ENCODE results near the gene NMS. TPM values are rescaled to one million over a fixed set of nuclear protein-coding genes. Genes with fewer than 3 reads are reported as not detected.
"Not testable (repeated sequence)": the region's sequence is repeated elsewhere in the genome, so short reads cannot be mapped to it uniquely, and the experiment has no call there.

The NMS gene
- total RNA-seq, 2 experiments from 2014 or later: not detected

GRCh38 chr2:100451734-100452133, 18.5 kb upstream of the NMS start:
- H3K36me3 Mint-ChIP-seq: peaks cover 1% of the 10 kb centered on the region
- H3K27ac Mint-ChIP-seq: no peak overlapping the region
- H3K27me3 Mint-ChIP-seq: peaks cover 2% of the 10 kb centered on the region
- CTCF ChIA-PET: no interaction called here
- DNase-seq: no peak
- ATAC-seq: no peak
- H3K9me3 Mint-ChIP-seq (ENCODE audit: low read depth): peaks cover 6% of the 10 kb centered on the region
- no peak overlapping the region for H3K4me3 Mint-ChIP-seq
- H3K4me1 Mint-ChIP-seq: no peaks in the 10 kb centered on the region

GRCh38 chr2:100453853-100454252, 16.4 kb upstream of the NMS start:
- H3K36me3 Mint-ChIP-seq: peaks cover 3% of the 10 kb centered on the region
- H3K27ac Mint-ChIP-seq: no peak overlapping the region
- DNase-seq (no peak), ATAC-seq (no peak)
- CTCF ChIA-PET: no interaction called here
- peaks cover 2% of the 10 kb centered on the region for H3K27me3 Mint-ChIP-seq
- H3K4me1 Mint-ChIP-seq: no peaks in the 10 kb centered on the region
- H3K9me3 Mint-ChIP-seq (ENCODE audit: low read depth): peaks cover 7% of the 10 kb centered on the region
- H3K4me3 Mint-ChIP-seq: no peak overlapping the region

- peaks cover 17% of the 10 kb centered on the region for H3K9me3 Mint-ChIP-seq (ENCODE audit: low read depth)
- not testable (repeated sequence) for H3K36me3 Mint-ChIP-seq
These were observed 13.9 kb upstream of the NMS start for GRCh38 chr2:100456357-100456756.

GRCh38 chr2:100460904-100461530, 9.3 kb upstream of the NMS start:
- CTCF ChIA-PET: no interaction called here
- H3K27ac Mint-ChIP-seq: no peak overlapping the region

More at GRCh38 chr2:100456357-100456756, 13.9 kb upstream of the NMS start:
- DNase-seq, ATAC-seq, CTCF ChIA-PET, H3K27ac Mint-ChIP-seq, H3K27me3 Mint-ChIP-seq, H3K4me1 Mint-ChIP-seq, H3K4me3 Mint-ChIP-seq: not testable (repeated sequence)

GRCh38 chr2:100470898-100471514, 724 bp downstream of the NMS start:
- CTCF ChIA-PET: interaction anchor here (1.0 kb wide), 1 partner anchor 124 kb away, joined by 4 read pairs; no protein-coding TSS in a partner anchor
- Mint-ChIP-seq H3K27ac (no peak overlapping the region), H3K9me3 (ENCODE audit: low read depth) (no peaks in the 10 kb centered on the region), H3K27me3 (peaks cover 23% of the 10 kb centered on the region), H3K4me3 (no peak overlapping the region), H3K36me3 (no peaks in the 10 kb centered on the region), H3K4me1 (no peaks in the 10 kb centered on the region)
- ATAC-seq (no peak), DNase-seq (no peak)

More at GRCh38 chr2:100460904-100461530, 9.3 kb upstream of the NMS start:
- Mint-ChIP-seq H3K4me1 (no peaks in the 10 kb centered on the region), H3K4me3 (no peak overlapping the region), H3K9me3 (ENCODE audit: low read depth) (peaks cover 12% of the 10 kb centered on the region), H3K36me3 (peaks cover 5% of the 10 kb centered on the region), H3K27me3 (peaks cover 7% of the 10 kb centered on the region)
- DNase-seq (no peak), ATAC-seq (no peak)

- no peaks in the 10 kb centered on the region for H3K4me1 Mint-ChIP-seq
- ATAC-seq (no peak), DNase-seq (no peak)
- CTCF ChIA-PET: no interaction called here
- H3K27me3 Mint-ChIP-seq: peaks cover 8% of the 10 kb centered on the region
- H3K4me3 Mint-ChIP-seq: no peak overlapping the region
- no peak overlapping the region for H3K27ac Mint-ChIP-seq
- H3K36me3 Mint-ChIP-seq: no peaks in the 10 kb centered on the region
- no peaks in the 10 kb centered on the region for H3K9me3 Mint-ChIP-seq (ENCODE audit: low read depth)
These were observed 6.3 kb downstream of the NMS start for GRCh38 chr2:100476606-100477005.

GRCh38 chr2:100482741-100483140, 12.5 kb downstream of the NMS start:
- Mint-ChIP-seq H3K4me3 (no peak overlapping the region), H3K4me1 (no peaks in the 10 kb centered on the region), H3K36me3 (no peaks in the 10 kb centered on the region), H3K27me3 (peaks cover 2% of the 10 kb centered on the region), H3K27ac (no peak overlapping the region), H3K9me3 (ENCODE audit: low read depth) (no peaks in the 10 kb centered on the region)
- CTCF ChIA-PET: no interaction called here
- DNase-seq (no peak), ATAC-seq (no peak)

- CTCF ChIA-PET: no interaction called here
- no peaks in the 10 kb centered on the region for H3K27me3 Mint-ChIP-seq
- H3K4me1 Mint-ChIP-seq: no peaks in the 10 kb centered on the region
- ATAC-seq (no peak), DNase-seq (no peak)
- no peak overlapping the region for H3K4me3 Mint-ChIP-seq
- H3K36me3 Mint-ChIP-seq: no peaks in the 10 kb centered on the region
- H3K9me3 Mint-ChIP-seq (ENCODE audit: low read depth): no peaks in the 10 kb centered on the region
- H3K27ac Mint-ChIP-seq: no peak overlapping the region
These were observed 13.6 kb downstream of the NMS start for GRCh38 chr2:100483895-100484294.

GRCh38 chr2:100484390-100484789, 14.1 kb downstream of the NMS start:
- CTCF ChIA-PET: no interaction called here
- Mint-ChIP-seq H3K36me3 (no peaks in the 10 kb centered on the region), H3K4me3 (no peak overlapping the region), H3K27ac (no peak overlapping the region), H3K27me3 (no peaks in the 10 kb centered on the region), H3K9me3 (ENCODE audit: low read depth) (no peaks in the 10 kb centered on the region), H3K4me1 (no peaks in the 10 kb centered on the region)
- DNase-seq: no peak
- no peak for ATAC-seq

GRCh38 chr2:100485396-100485795, 15.1 kb downstream of the NMS start:
- Mint-ChIP-seq H3K9me3 (ENCODE audit: low read depth) (no peaks in the 10 kb centered on the region), H3K36me3 (no peaks in the 10 kb centered on the region), H3K27ac (no peak overlapping the region), H3K4me3 (no peak overlapping the region), H3K27me3 (no peaks in the 10 kb centered on the region), H3K4me1 (no peaks in the 10 kb centered on the region)
- DNase-seq: no peak
- CTCF ChIA-PET: no interaction called here
- ATAC-seq: no peak

- DNase-seq (no peak), ATAC-seq (no peak)
- Mint-ChIP-seq H3K27ac (no peak overlapping the region), H3K9me3 (ENCODE audit: low read depth) (no peaks in the 10 kb centered on the region), H3K27me3 (peaks cover 6% of the 10 kb centered on the region), H3K4me3 (no peak overlapping the region), H3K36me3 (no peaks in the 10 kb centered on the region), H3K4me1 (no peaks in the 10 kb centered on the region)
- CTCF ChIA-PET: no interaction called here
These were observed 24.4 kb downstream of the NMS start for GRCh38 chr2:100494712-100495111.

GRCh38 chr2:100502782-100503181, 32.5 kb downstream of the NMS start:
- H3K27ac Mint-ChIP-seq: no peak overlapping the region
- H3K27me3 Mint-ChIP-seq: peaks cover 14% of the 10 kb centered on the region
- no peak overlapping the region for H3K4me3 Mint-ChIP-seq
- H3K36me3 Mint-ChIP-seq: no peaks in the 10 kb centered on the region
- H3K9me3 Mint-ChIP-seq (ENCODE audit: low read depth): peaks cover 3% of the 10 kb centered on the region
- CTCF ChIA-PET: no interaction called here
- ATAC-seq (no peak), DNase-seq (no peak)
- H3K4me1 Mint-ChIP-seq: no peaks in the 10 kb centered on the region

- ATAC-seq: no peak
- H3K27me3 Mint-ChIP-seq: peaks cover 15% of the 10 kb centered on the region
These were observed 34.3 kb downstream of the NMS start for GRCh38 chr2:100504542-100504941.

GRCh38 chr2:100509066-100509465, 38.8 kb downstream of the NMS start:
- Mint-ChIP-seq H3K4me3 (no peak overlapping the region), H3K27ac (no peak overlapping the region), H3K36me3 (no peaks in the 10 kb centered on the region), H3K4me1 (no peaks in the 10 kb centered on the region), H3K9me3 (ENCODE audit: low read depth) (peaks cover 4% of the 10 kb centered on the region), H3K27me3 (peaks cover 7% of the 10 kb centered on the region)
- DNase-seq: no peak
- ATAC-seq: no peak
- CTCF ChIA-PET: no interaction called here

More at GRCh38 chr2:100504542-100504941, 34.3 kb downstream of the NMS start:
- Mint-ChIP-seq H3K4me3 (no peak overlapping the region), H3K27ac (no peak overlapping the region), H3K4me1 (no peaks in the 10 kb centered on the region), H3K9me3 (ENCODE audit: low read depth) (peaks cover 7% of the 10 kb centered on the region), H3K36me3 (no peaks in the 10 kb centered on the region)
- no peak for DNase-seq
- CTCF ChIA-PET: no interaction called here

All from activated CD8-positive, alpha-beta memory T cell treated with anti-CD3 and anti-CD28 coated beads, Interleukin-2, amount 10 ng/mL, durations not matched to agents 7 days and 5 days (primary cell).